GM12878 (cell line): ENCODE measurements around the gene BCAS3. TPM values are rescaled to one million over a fixed set of nuclear protein-coding genes. Genes with fewer than 3 reads are reported as not detected.

ENCODE experiments used
- ATAC-seq: fragments of 200-7000 bp; cut with Tn5 transposase; 3 replicates; pipeline ENCODE4 v1.9.1; 2020; ENCODE audit warnings: mild to moderate bottlenecking, moderate library complexity
- BruUV-seq: library from RNA; stranded (reverse); fragments of 400-500 nt; replicated peaks from 2 replicates; lab custom pipeline; 2021; lab: Mats Ljungman, UMichigan
- CTCF ChIA-PET: fragments of 300-600 bp; sonication (Branson Sonifier 250); formaldehyde crosslinking; extraction: SDS; loops from one replicate; lab custom pipeline; 2021; ENCODE audit warnings: inconsistent platforms; lab: Yijun Ruan, JAX
- POLR2A ChIA-PET: fragments of 350-600 bp; formaldehyde crosslinking; extraction: SDS; loops from one replicate; lab custom pipeline; 2021; ENCODE audit warnings: inconsistent platforms; lab: Charles Lee
- RAD21 ChIA-PET: fragments of 300-600 bp; sonication (Branson Sonifier 250); formaldehyde crosslinking; loops from one replicate; lab custom pipeline; 2023; ENCODE audit warnings: antibody characterized with exemption; ENCODE audit not compliant: unreplicated experiment; lab: Charles Lee
- SMC1A ChIA-PET: fragments of 300-600 bp; sonication (Branson Sonifier 250); formaldehyde crosslinking; loops from one replicate; lab custom pipeline; 2023; ENCODE audit not compliant: unreplicated experiment, uncharacterized antibody; lab: Charles Lee
- DNase-seq: peaks from one replicate; pipeline ENCODE4 v3.0.0-alpha.2; 2011; ENCODE audit warnings: low read depth, low spot score
- FAIRE-seq: peaks from 3 replicates; lab custom pipeline; 2011; peaks lifted over from hg19 to GRCh38; lab: Jason Lieb, UNC
- H2AFZ ChIP-seq: 2 replicates; pipeline ENCODE4 v1.6.0; 2011; ENCODE audit warnings: low read depth, low read length, control low read depth; ENCODE audit not compliant: control insufficient read depth
- H3K27ac ChIP-seq: 2 replicates; pipeline ENCODE4 v1.5.1; 2011; ENCODE audit warnings: control low read depth; ENCODE audit not compliant: control insufficient read depth, insufficient read depth
- H3K27me3 ChIP-seq, 2 experiments: replicated peaks in 1 of 2; 2 replicates each; pipeline versions ENCODE4 v1.6.0 to v1.6.1; 2011; ENCODE audit warnings: low read length in 1 of 2; ENCODE audit not compliant: control insufficient read depth in 2 of 2, insufficient read depth in 2 of 2
- H3K36me3 ChIP-seq, 2 experiments: 2 replicates each; pipeline ENCODE4 v1.5.1; 2011; ENCODE audit warnings: low read length in 1 of 2; ENCODE audit not compliant: control insufficient read depth in 2 of 2, insufficient read depth in 2 of 2
- H3K4me1 ChIP-seq: 2 replicates; pipeline ENCODE4 v1.6.1; 2011; ENCODE audit warnings: mild to moderate bottlenecking, low read length, moderate library complexity, mixed read lengths; ENCODE audit not compliant: control insufficient read depth, insufficient read depth
- H3K4me2 ChIP-seq: 2 replicates; pipeline ENCODE4 v1.6.0; 2011; ENCODE audit warnings: control low read depth; ENCODE audit not compliant: control insufficient read depth, insufficient read depth
- H3K4me3 ChIP-seq: fragments of 200-600 bp; sonication (generic); 2 replicates; pipeline ENCODE4 v1.5.1; 2016
- H3K79me2 ChIP-seq: 2 replicates; pipeline ENCODE4 v1.6.0; 2011; ENCODE audit warnings: low read length; ENCODE audit not compliant: control insufficient read depth, insufficient read depth
- H3K9ac ChIP-seq: 2 replicates; pipeline ENCODE4 v1.8.0; 2011; ENCODE audit warnings: low read length, control low read depth, mixed read lengths; ENCODE audit not compliant: control insufficient read depth, insufficient read depth
- H3K9me3 ChIP-seq: replicated peaks from 3 replicates; pipeline ENCODE4 v1.5.1; 2011; ENCODE audit warnings: mild to moderate bottlenecking, low read length; ENCODE audit not compliant: control insufficient read depth, insufficient read depth
- H4K20me1 ChIP-seq: 2 replicates; pipeline ENCODE4 v1.6.0; 2011; ENCODE audit not compliant: control insufficient read depth, insufficient read depth
- MYB ChIP-seq: fragments of 150-350 bp; IDR thresholded peaks from 2 replicates; pipeline ENCODE4 v1.6.1; 2014; ENCODE audit warnings: mild to moderate bottlenecking, low read depth, low read length, borderline replicate concordance
- NFXL1 ChIP-seq: fragments of 450-650 bp; IDR thresholded peaks from 2 replicates; pipeline ENCODE4 v1.6.1; 2017; ENCODE audit warnings: antibody characterized with exemption, mild to moderate bottlenecking, borderline replicate concordance
- POLR2A ChIP-seq: IDR thresholded peaks from 2 replicates; pipeline ENCODE4 v1.6.1; 2011; ENCODE audit warnings: low read depth, mild to moderate bottlenecking, low read length
- STAT3 ChIP-seq: IDR thresholded peaks from 2 replicates; pipeline ENCODE4 v1.6.1; 2011; ENCODE audit warnings: low read depth, low read length, improper control_type of control experiment
- WGBS: methylation state at CpG from one replicate; pipeline ENCODE4 v1.1.6; 2016; ENCODE audit warnings: low lambda C conversion rate; ENCODE audit not compliant: insufficient replicate concordance, insufficient coverage; ENCODE audit errors: missing lambda C conversion rate; 5-methylcytosine and 5-hydroxymethylcytosine counted together
- in situ Hi-C: fragments of 300-500 bp; cut with MboI; formaldehyde crosslinking; loops from 9 replicates; pipeline ENCODE4 v1.14.3; 2018; ENCODE audit warnings: mixed read lengths
- intact Hi-C: fragments of 100-400 bp; cut with micrococcal nuclease; formaldehyde crosslinking; loops from one replicate; pipeline ENCODE4 v1.14.2; 2022; ENCODE audit not compliant: unreplicated experiment
- polyA plus RNA-seq, 11 experiments: library from polyadenylated mRNA; depleted of rRNA in 4 of 11; unstranded in 6 of 11; stranded (reverse) in 5 of 11; fragments of >200 nt; fragmentation: Nextera tagmentation in 4 of 11; fragmentation: Illumina TruSeq in 1 of 11; extraction: Ambion mirVana in 4 of 11; extraction: Trizol in 1 of 11; gene quantifications; 1 replicate in 1 of 11; 2 replicates in 10 of 11; pipeline versions ENCODE4 v1.2.1 to v1.2.3, GENCODE V29; 2011 to 2016; ENCODE audit warnings: inconsistent platforms in 2 of 11, missing spikeins in 2 of 11, low read depth in 1 of 11
- total RNA-seq, 4 experiments: library from RNA; depleted of rRNA in 3 of 4; stranded (reverse); fragments of >200 nt in 3 of 4; fragmentation: Illumina TruSeq in 1 of 4; extraction: Trizol in 1 of 4; gene quantifications; 2 replicates each; pipeline versions ENCODE4 v1.2.1 to v1.2.3, GENCODE V29; 2013 to 2021

Gene BCAS3
- total and polyA plus RNA-seq, 10 of the 15 experiments (the other 5 are each of a cell fraction or from before 2014, with no cell fraction given): 2.1 to 11.0 (median 6.6) TPM

DNA sequence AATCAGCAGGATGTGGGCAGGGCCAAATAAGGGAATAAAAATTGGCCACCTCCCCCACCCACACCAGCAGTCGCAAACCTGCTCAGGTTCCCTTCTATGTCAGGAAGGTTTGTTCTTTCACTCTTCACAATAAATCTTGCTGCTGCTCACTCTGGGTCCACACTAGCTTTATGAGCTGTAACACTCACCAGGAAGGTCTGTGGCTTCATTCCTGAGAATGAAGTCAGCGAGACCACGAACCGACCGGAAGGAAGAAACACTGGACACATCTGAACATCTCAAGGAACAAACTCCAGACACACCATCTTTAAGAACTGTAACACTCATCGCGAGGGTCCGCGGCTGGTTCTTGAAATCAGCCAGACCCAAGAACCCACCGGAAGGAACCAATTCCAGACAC lies 606.5 kb downstream of the BCAS3 start:
- intact Hi-C loops: no loop called here
- H2AFZ ChIP-seq: no peak overlapping the region
- TF ChIP-seq NFXL1: 0 out of 2 replicates have a peak, but pooled peaks have one; percentile 21
- TF ChIP-seq POLR2A: no peak
- no peak for TF ChIP-seq STAT3
- ChIA-PET SMC1A (interaction anchor here (0.8 to 1.3 kb wide), 3 partner anchors 11 to 209 kb away, joined by 3 to 5 read pairs (median 3); no protein-coding TSS in a partner anchor), CTCF (interaction anchor here (1.6 kb wide), 1 partner anchor 9 kb away, joined by 4 read pairs; no protein-coding TSS in a partner anchor), RAD21 (no interaction called here), POLR2A (no interaction called here)
- in situ Hi-C loops: no loop called here
- H3K9me3 ChIP-seq: no peaks in the 10 kb centered on the region; the same call in 2 of the 3 replicates
- BruUV-seq: no TSS peak
- no peaks in the 10 kb centered on the region for H3K36me3 ChIP-seq
- FAIRE-seq (no peak), DNase-seq (no peak), ATAC-seq (no peak)
- no peaks in the 10 kb centered on the region for H3K79me2 ChIP-seq
- H3K4me2 ChIP-seq: no peak overlapping the region
- H3K9ac ChIP-seq: no peak overlapping the region
- 80% methylated on average over 10 of the region's 10 CpGs for WGBS
- H4K20me1 ChIP-seq: no peaks in the 10 kb centered on the region
- no peaks in the 10 kb centered on the region for H3K27me3 ChIP-seq
- no peak overlapping the region for H3K4me3 ChIP-seq
- H3K4me1 ChIP-seq: peaks cover 9% of the 10 kb centered on the region
- no peak overlapping the region for H3K27ac ChIP-seq

DNA sequence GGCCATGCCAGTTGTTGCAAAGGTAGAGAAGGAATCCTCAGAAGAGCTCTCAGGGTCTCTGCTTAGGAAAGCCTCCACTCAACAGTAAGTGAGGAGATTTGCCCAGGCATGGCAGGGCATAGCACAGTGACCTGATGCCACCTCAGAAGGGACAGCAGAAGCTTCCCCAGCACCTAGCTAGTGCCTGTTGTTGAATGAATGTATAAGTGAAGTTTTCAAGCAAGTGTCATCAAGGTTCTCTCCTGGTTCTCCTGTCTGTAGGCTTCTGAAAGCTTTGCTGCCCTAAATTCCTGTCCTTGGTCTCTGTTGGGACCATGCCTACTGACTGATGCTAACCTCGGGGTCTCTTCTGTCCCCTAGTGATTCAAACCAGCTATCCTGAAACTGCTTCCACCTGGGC lies 607.1 kb downstream of the BCAS3 start:
- intact Hi-C loops: no loop called here
- in situ Hi-C loops: no loop called here
- DNase-seq: no peak
- no peaks in the 10 kb centered on the region for H3K36me3 ChIP-seq
- no peaks in the 10 kb centered on the region for H4K20me1 ChIP-seq
- BruUV-seq: no TSS peak
- CTCF ChIA-PET: interaction anchor here (1.6 kb wide), 1 partner anchor 10 kb away, joined by 4 read pairs; no protein-coding TSS in a partner anchor
- no peak for ATAC-seq
- FAIRE-seq: no peak
- SMC1A ChIA-PET: interaction anchor here (0.8 to 1.3 kb wide), 3 partner anchors 10 to 210 kb away, joined by 3 to 5 read pairs (median 3); no protein-coding TSS in a partner anchor
- TF ChIP-seq NFXL1: 0 out of 2 replicates have a peak, but pooled peaks have one; percentile 13
- no peak for TF ChIP-seq MYB
- 0% methylated on average over 1 of the region's 1 CpG for WGBS
- H3K27ac ChIP-seq: no peak overlapping the region
- peaks cover 5% of the 10 kb centered on the region for H3K4me1 ChIP-seq
- H3K4me3 ChIP-seq: no peak overlapping the region
- no peaks in the 10 kb centered on the region for H3K27me3 ChIP-seq
- H3K79me2 ChIP-seq: no peaks in the 10 kb centered on the region
- POLR2A ChIA-PET: interaction anchor here (0.6 kb wide), 1 partner anchor 41 kb away, joined by 5 read pairs; no protein-coding TSS in a partner anchor
- RAD21 ChIA-PET: no interaction called here
- no peaks in the 10 kb centered on the region; the same call in 2 of the 3 replicates for H3K9me3 ChIP-seq
- H3K9ac ChIP-seq: no peak overlapping the region
- no peak overlapping the region for H3K4me2 ChIP-seq
- H2AFZ ChIP-seq: no peak overlapping the region
